LNCAP (cell line): ENCODE results near the gene LIMCH1.
A peak's percentile ranks its signal among the peaks of the same experiment; 100 is the strongest.

Experiments used
- CTCF ChIP-seq: fragments of 450-650 bp; IDR thresholded peaks from 2 replicates; pipeline ENCODE4 v1.5.1; 2017; ENCODE audit warnings: mild to moderate bottlenecking

Gene LIMCH1

GRCh38 chr4:41692717-41693345, 154.9 kb downstream of the LIMCH1 start:
- TF ChIP-seq CTCF = peak; percentile 87

GRCh38 chr4:41693629-41694028, 155.7 kb downstream of the LIMCH1 start:
- TF ChIP-seq CTCF = peak; percentile 55

GRCh38 chr4:41696131-41696530, 158.2 kb downstream of the LIMCH1 start:
- TF ChIP-seq CTCF = no peak

GRCh38 chr4:41696763-41697162, 158.8 kb downstream of the LIMCH1 start:
- no peak for TF ChIP-seq CTCF

GRCh38 chr4:41701983-41702382, 164.0 kb downstream of the LIMCH1 start:
- TF ChIP-seq CTCF = no peak

GRCh38 chr4:41702770-41703169, 164.8 kb downstream of the LIMCH1 start:
- no peak for TF ChIP-seq CTCF

- no peak for TF ChIP-seq CTCF
Measured at GRCh38 chr4:41703785-41704184, 165.8 kb downstream of the LIMCH1 start.
